ENCODE data around the gene SERBP1.
"Not testable (repeated sequence)": the region's sequence is repeated elsewhere in the genome, so short reads cannot be mapped to it uniquely, and the experiment has no call there.

The SERBP1 gene

GRCh38 chr1:67439277-67440029 is 9.3 kb upstream of the SERBP1 start:
- DNase-seq, result no peak

- no peak for DNase-seq
These were observed 7.8 kb upstream of the SERBP1 start for GRCh38 chr1:67437961-67438360.

GRCh38 chr1:67436511-67437055 is 6.4 kb upstream of the SERBP1 start:
- DNase-seq, result no peak

DNA sequence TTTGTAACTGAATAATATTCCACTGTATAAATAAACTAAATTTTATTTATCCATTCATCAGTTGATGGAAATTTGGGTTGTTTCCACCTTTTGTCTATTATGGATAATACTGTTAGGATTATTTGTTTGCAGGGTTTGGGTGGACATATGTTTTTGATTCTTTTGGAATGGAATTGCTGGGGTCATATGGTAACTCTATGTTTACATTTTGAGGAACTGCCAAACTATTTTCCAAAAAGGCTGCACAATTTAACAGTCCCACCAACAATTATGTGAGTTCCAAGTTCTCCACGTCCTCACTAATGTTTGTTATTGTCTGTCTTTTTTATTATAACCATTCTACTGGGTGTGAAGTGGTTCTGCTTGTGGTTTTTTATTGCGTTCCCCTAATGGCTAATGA is 4.3 kb upstream of the SERBP1 start:
- DNase-seq, result no peak

DNA sequence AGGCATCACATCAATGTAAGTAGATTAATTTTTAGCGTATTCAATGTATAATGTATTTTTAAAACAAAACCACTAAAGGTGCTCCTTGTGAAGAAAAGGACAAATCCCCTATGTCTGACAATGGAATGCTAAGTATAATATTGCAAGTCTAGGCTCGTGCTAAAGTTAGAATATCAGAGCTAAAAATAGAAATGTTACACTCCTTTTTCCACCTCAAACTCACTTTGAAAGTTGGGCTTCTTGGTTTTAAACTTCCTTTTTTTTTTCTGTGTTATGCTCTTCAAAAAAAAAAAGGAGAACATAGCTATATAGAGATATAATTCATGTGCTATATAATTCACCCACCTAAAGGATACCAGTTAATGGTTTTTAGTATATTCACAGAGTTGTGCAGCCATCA is 3.6 kb upstream of the SERBP1 start:
- DNase-seq, result no peak

GRCh38 chr1:67432745-67433144 is 2.5 kb upstream of the SERBP1 start:
- DNase-seq, result no peak

- DNase-seq, result no peak
These were observed 1.8 kb upstream of the SERBP1 start for GRCh38 chr1:67431869-67432578.

DNA sequence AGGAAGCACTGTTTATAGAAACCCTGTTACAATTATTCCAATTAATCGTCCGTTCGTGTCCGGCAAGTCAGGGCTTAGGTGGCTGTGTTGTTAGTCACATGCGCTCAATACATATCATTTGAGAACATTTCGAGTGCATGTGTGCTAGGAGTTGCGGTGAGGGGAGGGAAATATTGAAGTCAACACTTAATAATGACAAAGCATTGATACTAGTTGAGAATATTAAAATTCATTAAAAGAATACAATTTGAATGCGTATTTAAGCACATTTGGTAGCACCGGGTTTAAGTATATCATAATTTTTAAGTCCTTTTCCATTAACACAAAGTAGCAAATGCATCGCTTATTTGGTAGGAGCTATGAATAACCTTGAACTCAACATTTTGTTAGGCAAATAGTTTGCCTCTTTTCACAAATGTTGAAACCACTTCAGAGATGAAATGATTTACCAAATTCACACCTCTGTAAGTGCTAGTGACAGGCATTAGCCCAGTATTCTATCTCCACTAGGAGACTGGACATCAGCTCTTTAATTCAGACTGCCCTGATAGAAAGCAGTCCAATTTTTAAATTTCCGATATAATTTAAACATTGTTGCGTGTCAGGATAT is 1.1 kb upstream of the SERBP1 start:
- no peak for DNase-seq

DNA sequence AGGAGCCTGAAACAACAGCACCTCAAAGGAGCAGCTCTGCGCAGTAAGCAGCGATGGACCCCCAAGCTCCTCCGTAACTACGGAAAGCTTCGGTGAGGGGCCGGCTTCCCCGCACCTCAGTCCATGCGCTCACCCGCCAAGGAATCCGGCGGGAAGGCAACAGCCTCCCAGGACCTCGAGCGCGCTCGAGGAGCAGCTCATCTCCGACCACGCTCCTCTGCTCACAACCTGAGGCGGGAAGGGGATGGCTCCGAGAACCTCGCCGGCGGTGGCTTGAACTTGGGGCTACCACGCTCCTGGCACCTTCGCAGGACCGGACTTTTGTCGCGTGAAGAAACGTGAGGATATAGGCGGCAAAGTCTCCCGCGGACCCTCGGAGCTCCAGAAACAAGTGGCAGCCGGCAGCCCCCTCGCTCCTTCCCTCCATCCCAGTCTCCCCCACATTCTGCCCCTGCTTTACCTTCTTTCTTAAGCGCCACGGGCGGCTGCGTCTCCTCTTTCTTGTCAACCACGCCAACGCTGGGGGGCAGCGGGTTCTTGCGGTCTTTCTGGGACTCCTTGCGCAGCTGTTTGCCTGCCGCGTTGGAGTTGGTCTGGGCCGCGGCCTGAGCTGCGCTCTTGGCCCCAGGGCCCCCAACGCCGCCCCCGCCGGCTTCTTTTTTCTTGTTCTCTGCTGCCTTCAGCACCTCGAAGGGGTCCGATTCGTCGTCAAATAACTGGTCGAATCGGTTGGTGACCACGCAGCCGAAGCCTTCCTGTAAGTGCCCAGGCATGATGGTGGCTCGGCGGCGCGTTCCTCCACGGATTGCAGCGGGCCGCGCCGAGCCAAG is 459 bp downstream of the SERBP1 start:
- DNase-seq, result peak; percentile 23

DNA sequence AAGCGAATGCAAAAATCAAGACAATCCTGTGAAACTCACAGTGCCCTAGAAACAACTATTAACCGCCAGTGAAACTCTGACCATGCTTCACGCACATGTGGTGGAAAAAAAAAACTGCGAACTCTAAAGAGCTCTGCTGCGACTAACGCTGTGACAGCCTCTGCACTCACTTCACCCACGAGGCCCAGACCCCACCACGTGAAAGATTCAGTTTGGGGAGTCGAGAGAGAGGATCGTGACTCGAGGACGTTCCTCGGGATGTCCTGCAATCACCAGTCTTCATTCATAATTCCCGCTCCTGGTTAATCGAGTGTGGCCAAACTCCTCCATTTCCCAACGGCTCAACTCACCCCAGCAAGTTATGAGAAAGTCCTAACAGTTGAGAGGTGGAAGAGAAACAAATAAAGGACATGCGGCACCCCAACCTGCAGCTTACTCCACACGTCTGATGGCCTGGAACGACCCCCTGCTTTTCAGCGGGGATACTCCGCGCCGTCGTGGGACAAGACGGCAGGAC is 1.1 kb downstream of the SERBP1 start:
- peak; percentile 30 for DNase-seq

- DNase-seq, result no peak
These were observed 2.3 kb downstream of the SERBP1 start for GRCh38 chr1:67427947-67428346.

- no peak for DNase-seq
These were observed 2.7 kb downstream of the SERBP1 start for GRCh38 chr1:67427465-67427864.

DNA sequence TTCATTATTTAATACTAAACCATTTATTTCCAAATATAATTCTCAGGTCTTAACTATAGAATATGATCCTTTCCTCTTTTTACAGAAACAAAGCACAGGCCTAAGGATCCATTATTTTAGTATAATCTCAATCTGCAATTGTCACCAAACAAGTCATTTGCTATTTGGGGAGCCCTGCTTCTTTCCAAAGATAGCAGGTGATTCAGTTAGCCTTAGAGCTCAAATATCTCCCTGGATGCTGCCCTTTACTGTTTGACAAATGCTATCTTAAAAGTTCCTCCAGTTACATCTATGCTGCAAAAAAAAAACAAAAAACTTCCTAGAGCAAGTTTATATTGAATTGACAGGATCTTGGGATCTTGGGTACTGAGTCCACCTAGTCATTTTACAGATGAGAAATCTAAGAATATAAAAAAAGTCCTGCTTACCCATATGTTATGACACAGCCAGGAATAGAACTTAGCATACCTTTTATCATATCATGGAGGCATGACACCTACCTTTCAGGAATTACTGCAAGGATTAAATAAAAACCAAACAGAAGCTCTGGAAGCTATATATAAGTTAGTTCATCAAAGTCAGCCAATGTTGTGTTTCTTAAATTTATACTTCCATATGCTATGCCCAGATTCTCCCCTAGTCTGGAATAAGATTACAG is 9.2 kb downstream of the SERBP1 start:
- DNase-seq, result no peak

GRCh38 chr1:67418839-67419586 is 11.2 kb downstream of the SERBP1 start:
- no peak for DNase-seq

DNA sequence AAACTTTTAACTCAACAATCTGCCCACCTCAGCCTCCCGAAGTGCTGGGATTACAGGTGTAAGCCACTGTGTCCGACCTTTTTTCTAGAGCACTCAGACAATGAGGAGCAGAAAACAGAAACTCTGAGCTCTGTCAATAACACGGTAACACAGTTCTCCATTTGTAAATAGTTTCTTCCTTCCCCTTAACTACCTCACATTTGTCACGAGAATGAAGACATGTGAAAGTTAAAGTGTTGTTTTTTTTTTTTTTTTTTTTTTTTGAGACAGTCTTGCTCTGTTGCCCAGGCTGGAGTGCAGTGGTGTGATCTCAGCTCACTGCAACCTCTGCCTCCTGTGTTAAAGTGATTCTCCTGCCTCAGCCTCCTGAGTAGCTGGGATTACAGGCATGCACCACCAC is 12.5 kb downstream of the SERBP1 start:
- DNase-seq, result not testable (repeated sequence)

DNA sequence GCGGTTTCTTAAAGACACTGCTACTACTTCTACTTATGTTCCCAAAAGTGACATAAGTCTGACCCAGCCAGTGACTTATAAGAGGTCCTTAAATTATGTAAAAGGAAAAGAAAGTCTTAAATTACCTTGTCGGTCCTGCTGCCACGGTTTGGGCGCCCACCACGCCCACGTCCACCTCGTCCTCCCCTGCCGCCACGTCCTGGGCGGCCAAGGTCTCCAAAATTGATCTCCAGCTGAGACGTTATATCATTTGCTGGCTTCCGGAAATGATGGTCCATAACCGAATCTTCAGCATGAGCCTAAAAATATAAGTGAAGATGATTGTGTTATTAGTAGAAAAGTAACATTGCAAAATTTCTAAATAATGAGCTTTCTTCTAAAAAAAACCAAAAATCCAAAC is 15.2 kb downstream of the SERBP1 start:
- DNase-seq, result no peak

GRCh38 chr1:67414574-67414973 is 15.6 kb downstream of the SERBP1 start:
- DNase-seq, result no peak

- not testable (repeated sequence) for DNase-seq
These were observed 17.1 kb downstream of the SERBP1 start for GRCh38 chr1:67413101-67413500.

- no peak for DNase-seq
These were observed 22.1 kb downstream of the SERBP1 start for GRCh38 chr1:67408148-67408547.

GRCh38 chr1:67407498-67407897 is 22.7 kb downstream of the SERBP1 start:
- peak; percentile 18 for DNase-seq
